NK-92 (cell line): ENCODE results near the gene CHRNG.

Source experiments
- DNase-seq: peaks from one replicate; lab custom pipeline; 2025; ENCODE audit not compliant: unreplicated experiment; lab: John Stamatoyannopoulos, UW

The CHRNG gene

GRCh38 chr2:232504438-232504837 is 35.1 kb upstream of the CHRNG start:
- no peak for DNase-seq

DNA sequence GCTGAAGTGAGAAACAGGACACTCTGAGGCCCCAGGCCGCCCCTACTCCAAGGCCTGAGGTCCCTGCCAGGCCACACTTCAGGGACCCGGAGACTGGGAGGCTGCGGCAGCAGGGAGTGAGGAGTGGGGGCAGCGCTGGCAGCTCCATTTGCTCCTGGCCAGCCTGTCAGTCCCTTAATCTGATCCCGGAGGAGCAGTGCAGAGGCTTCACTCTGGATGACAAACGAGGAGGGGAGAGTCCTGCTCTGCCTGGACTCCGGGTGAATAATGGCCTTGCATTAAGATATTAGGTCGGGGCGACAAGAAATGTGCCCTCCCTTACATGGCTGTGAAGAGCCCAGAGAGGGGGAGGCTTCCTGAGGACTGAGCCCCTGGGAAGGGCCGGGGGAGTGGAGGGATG is 33.6 kb upstream of the CHRNG start:
- DNase-seq, result no peak

- DNase-seq, result no peak
These were observed 32.8 kb upstream of the CHRNG start for GRCh38 chr2:232506709-232507108.

DNA sequence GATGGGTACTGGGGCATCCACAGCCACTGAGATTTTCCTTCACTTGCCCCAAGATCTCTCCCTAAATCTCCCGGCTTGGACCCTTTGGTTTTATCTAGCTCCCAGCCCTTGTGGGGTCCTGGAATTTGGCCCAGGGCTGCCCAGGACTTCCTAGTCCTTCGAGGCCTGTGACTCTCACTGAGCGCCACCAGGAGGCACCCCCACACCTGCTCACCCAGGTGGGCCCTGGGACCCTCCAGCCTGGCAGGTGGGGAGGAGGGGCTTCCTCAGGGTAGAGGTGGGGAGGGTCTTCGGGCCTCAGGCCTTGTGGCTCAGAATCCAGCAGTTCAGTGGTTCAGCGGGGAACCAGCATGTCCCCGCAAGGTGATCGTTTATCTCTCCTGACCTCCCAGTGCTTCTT is 31.2 kb upstream of the CHRNG start:
- no peak for DNase-seq

DNA sequence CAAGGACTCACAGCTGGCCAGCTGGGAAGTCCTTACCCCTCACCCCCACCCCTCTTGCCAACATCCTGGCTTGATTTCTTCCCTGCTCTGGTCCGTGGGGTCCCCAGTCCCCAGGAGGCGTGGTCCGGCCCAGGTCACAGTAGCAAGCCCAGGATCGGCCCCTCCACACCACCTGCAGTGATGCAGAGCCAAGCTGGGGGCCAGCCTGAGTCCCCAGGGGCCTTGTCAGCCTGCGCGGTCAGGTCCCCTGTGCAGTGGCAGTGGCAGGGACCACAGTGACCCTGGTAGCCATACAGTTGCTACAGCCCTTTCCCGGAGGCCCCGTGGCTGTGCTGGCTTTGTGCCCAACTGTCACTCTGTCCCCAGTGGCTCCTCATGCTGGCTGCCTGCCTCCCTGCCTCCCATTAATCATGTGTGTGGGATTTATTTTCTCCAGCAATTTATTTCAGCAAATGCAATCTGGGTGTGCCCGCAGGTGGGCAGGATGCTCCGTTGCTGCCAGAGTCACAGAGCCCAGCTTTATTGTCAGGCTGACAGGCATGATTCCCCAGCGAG is 28.1 kb upstream of the CHRNG start:
- DNase-seq, result no peak

- DNase-seq, result no peak
These were observed 26.9 kb upstream of the CHRNG start for GRCh38 chr2:232512602-232513001.

- no peak for DNase-seq
These were observed 26.1 kb upstream of the CHRNG start for GRCh38 chr2:232513353-232513752.

DNA sequence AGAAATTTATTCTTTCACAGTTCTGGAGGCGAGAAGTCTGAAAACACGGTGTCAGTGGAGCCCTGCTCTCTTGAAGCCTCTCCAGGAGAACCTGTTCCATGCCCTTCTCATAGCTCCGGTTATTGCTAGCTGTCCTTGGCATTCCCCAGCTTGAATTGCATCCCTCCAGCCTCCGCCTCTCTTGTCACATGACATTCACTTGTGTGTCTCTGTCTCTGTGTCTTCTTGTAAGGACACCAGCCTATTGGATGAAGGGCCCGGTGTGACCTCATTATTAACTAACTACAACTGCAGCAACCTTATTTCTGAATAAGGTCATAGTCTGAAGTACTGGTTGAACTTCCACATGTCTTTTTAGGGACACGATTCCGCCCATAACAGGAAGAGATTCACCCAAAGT is 23.9 kb upstream of the CHRNG start:
- DNase-seq, result no peak

- no peak for DNase-seq
These were observed 22.9 kb upstream of the CHRNG start for GRCh38 chr2:232516551-232516950.

DNA sequence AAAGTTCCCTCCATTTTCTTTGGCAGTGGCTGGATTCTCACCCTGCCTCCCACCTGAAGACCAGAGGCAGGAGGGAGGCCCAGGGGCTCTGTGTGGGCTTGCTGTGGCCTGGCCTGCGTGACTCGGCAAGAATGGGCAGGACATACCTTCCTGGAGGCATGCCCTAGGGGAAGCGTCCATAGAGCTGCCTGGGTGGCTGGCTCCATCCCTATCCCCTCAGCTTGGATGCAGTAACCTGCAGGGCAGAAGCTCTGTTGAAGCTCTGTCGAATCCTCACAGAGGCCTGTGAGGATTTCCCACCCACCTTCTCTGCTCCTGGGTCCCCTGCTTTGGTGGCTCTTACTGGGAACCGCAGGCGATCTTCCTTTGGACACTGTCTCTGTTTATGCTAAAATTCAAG is 20.6 kb upstream of the CHRNG start:
- DNase-seq, result no peak

DNA sequence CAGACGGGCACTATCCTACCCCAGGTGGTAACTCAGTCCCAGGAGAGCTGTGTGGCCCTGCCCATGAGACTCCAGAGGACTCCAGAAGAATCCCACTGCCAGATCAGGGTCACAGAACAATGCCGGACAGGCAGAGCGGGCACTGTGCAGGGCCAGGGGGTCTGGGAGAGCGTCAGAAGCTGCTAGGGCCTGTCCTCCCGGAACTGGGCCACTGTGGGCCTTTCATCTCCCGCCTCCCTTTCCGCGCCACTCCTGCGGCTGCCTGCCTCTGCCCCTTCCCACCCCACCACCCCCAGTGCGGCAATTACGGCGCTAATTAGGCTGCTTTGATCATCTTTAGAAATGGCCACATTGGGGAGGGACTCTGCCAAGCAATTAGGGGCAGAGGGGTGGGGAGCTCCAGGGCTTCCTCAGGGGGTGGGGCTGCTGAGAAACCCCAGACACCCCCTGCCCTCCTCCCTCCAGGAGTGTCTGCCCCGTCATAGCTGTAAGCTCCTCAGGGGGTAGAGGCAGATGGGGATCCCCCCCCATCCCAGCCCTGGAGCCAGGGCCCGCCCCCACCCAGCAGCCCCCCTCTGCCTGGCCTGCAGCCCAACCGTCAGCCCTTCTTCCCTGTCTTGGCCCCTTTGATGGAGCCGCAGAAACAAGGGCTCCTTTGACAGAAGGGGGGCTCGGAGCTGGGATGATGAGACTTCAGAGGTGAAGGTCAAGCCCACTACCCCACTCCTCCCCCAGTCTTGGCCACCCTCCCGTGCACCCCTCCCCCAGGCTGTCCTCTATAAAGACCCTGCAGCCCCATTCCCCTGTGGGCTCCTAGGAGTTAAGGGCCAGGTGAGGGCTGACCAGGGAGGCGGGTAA is 19.7 kb upstream of the CHRNG start, which contains the start of gene PRSS56:
PRSS56 (plus strand) TSS at position 808 of the 858 bp plus-strand sequence. CDS start 211 bp downstream, outside the sequence.
- DNase-seq, result no peak

DNA sequence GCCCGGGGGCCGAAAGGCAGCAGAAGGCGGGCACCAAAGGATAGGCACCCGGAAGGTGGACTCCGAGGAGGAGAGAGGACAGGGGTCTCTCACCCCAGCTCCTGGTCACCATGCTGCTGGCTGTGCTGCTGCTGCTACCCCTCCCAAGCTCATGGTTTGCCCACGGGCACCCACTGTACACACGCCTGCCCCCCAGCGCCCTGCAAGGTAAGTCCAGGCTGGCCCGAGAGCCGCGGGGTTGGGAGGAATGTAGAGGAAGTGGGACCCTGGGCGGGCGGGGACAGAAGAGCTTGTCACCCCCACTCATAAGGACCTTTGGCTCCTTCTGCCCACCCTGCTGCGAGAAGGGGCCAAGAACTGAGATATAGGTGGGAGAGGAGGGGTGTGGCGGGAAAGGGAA is 19.0 kb upstream of the CHRNG start:
- DNase-seq, result no peak

GRCh38 chr2:232521098-232521497 is 18.4 kb upstream of the CHRNG start:
- DNase-seq, result no peak

- DNase-seq, result no peak
These were observed 17.4 kb upstream of the CHRNG start for GRCh38 chr2:232521959-232522622.

- DNase-seq, result no peak
These were observed 16.7 kb upstream of the CHRNG start for GRCh38 chr2:232522623-232523401.

GRCh38 chr2:232523402-232523681 is 16.1 kb upstream of the CHRNG start:
- DNase-seq, result no peak

- DNase-seq, result no peak
These were observed 15.6 kb upstream of the CHRNG start for GRCh38 chr2:232523682-232524597.

GRCh38 chr2:232524771-232525170 is 14.7 kb upstream of the CHRNG start:
- DNase-seq, result no peak

GRCh38 chr2:232525199-232525598 is 14.3 kb upstream of the CHRNG start:
- DNase-seq, result no peak

GRCh38 chr2:232525791-232526371 is 13.6 kb upstream of the CHRNG start, which contains the start of gene CHRND:
Gene CHRND, plus strand, starts transcription at chr2:232526160. Its CDS starts 56 bp downstream, at chr2:232526216.
- DNase-seq, result no peak
